GM18858 (cell line): ENCODE measurements around the gene DIP2A.
"Not testable (repeated sequence)": the region's sequence is repeated elsewhere in the genome, so short reads cannot be mapped to it uniquely, and the experiment has no call there.

ENCODE experiments used
- ATAC-seq: cut with Tn5 transposase; IDR thresholded peaks from one replicate; pipeline ENCODE4 v1.9.1; 2021; ENCODE audit not compliant: unreplicated experiment

The DIP2A gene

DNA sequence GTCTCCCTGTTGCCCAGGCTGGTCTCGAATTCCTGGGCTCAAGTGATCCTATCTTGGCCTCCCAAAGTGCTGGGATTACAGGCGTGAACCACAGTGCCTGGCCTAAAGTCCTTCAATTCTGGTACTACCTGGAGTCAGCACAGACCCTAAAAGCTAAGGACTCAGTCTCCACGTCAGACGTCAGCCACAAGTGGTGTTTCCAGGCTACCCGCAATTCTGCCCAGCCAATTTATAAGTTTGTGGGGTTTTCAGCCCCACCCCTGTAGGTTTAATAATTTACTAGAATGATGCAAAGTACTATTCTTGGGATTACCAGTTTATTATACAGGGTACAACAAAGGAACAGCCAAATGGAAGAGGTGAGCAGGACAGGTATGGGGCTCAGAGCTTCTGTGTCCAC lies 10.6 kb upstream of the DIP2A start:
- ATAC-seq = no peak

DNA sequence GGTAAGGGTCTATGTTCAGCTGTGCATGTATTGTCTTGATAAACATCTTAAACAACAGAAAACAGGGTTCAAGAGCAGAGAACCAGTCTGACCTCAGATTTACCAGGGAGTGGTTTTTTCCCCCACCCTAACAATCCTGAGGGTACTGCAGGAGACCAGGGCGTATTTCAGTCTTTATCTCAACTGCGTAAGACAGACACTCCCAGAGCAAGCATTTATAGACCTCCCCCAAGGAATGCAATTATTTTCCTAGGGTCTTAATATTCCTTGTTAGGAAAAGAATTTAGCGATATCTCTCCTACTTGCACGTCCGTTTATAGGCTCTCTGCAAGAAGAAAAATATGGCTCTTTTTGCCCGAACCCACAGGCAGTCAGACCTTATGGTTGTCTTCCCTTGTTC lies 9.8 kb upstream of the DIP2A start:
- not testable (repeated sequence) for ATAC-seq

DNA sequence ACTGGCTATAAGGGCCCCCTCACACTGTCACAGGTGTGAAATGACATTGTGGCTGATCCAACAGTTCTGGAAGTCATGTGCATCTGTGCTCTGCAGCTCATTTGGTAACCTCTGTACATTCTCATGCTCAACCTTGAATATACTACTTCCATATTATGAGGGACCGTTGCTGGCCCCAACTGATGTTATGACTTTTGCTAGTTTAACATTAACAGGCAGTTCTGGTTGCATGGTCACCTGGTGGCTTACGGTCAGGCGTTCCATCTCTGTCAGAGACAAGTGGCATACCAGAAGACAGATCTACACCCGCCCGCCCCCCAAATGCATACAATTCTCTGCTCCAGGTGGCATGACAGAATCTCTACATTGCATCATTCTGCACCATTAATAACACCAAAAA lies 6.0 kb upstream of the DIP2A start:
- no peak for ATAC-seq

DNA sequence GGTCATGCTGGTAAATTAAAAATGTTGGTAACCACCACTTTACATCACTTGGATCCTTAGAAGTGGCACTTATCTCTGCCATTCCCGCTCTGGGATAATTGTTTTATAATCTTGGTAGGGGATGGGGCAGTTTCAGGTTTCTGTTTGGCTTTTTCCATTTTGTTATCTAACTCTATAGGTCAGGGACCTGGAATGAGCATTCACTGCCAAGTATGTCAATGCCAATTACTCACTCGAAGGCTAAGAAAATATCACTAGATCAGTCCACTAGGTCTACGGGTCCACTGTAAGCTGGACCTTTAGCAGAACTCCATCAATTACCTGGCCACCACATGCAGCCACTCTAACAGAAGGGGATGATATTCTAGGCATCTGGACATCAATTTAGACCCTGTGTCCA lies 4.5 kb upstream of the DIP2A start:
- no peak for ATAC-seq

DNA sequence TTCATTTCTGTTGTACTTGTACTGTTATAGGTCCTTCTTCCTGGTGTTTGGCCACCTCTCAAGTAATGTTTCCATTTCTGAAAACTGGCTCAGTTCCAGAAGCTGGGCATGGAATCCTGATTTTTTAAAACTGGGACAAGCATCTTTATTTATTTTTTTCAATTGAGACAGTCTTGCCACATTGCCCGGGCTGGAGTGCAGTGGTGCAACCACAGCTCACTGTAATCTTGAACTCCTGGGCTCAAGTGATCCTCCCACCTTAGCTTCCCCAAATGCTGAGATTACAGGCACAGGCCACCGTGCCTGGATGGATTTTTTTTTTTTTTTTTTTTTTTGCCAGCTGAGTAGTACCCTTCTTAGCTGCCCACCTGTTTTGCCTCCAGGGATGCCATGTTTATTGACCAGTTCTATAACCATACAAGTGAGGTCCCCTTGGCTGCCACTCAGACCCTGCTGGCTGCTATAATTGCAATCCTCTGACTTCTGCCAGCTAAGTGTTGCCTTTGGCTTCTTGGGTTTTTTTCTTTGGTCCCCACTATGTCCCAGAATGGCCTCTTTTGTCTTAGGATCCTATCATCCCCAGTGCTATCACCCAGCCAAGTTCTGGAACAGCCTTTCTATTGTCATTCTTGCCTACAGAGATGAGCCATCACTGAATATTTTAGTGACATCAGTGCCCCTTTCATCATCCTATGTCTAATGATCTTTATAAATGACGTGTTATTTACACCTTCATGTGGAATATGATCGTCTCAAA lies 3.9 kb upstream of the DIP2A start:
- ATAC-seq = no peak

DNA sequence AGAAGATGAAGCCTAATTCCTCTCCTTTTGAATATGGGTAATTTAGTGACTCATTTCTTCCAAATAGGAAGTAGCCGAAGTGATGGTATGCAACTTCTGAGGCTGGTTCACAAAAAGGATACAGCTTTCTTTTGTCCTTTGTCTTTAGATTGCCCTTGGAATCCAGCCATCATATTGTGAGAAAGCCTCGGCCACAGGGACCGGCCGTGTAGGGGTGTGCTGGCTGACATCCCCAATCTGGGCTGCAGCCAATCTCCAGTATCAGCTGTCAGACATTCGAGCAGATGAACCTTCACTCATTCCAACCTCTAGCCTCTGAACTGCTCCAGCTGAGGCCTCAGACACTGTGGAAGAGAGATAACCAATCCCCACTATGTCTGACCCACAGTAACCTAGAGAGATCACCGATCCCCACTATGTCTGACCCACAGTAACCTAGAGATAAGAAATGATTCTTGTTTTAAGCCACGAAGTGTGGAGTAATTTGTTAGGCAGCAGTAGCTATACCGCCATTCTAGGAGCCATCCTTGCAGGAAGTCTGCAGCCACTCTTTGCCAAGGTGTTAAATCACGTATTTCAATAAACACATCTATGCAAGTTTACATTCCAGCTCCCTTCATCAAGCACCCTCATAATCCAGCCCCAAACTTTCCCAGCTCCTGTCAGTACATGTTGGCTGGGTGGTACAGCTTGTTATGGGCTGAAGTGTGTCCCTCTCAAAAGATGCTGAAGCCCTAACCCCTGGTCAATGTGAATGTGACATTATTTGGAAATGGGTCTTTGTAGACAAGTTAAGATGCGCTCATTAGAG lies 2.9 kb upstream of the DIP2A start:
- ATAC-seq = no peak

DNA sequence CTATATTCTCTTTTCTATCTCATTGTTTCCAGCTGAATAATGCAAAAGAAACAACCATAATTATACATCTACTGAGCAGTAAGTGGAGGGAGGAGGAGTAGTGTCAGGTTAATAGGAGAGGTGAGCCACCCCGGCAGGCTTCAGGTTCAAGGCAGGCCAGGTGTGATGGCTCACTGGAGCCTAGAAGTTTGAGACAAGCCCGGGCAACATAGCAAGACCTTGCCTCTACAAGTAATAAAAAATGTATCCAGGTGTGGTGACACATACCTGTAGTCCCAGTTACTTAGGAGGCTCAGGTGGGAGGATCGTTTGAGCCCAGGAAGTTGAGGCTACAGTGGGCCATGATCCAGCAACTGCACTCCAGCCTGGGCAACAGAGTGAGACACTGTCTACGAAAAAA lies 1.9 kb upstream of the DIP2A start:
- no peak for ATAC-seq

DNA sequence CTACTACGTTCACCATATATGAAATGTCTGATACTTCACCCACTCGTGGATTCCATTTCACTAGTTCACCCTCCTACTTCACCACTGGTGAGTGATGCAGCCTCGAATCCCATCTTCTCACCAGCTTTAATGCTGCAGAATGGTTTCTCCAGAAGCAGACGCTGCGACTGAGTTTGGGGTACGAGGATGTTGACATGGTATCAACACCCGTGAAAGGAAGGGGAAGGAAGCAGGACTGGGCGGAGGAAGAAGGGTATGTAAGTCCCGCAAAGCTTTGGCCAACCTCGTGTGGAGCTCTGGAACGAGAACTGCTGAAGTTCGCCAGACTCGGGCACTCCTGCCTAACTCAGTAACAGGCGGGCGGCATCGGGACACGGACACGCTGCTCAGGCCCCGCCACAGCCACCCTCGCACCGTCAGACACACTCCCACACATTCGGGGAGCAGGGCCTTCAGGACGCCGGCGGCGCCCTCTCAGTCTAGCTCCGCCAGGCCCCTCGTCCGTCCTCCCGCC lies 833 bp upstream of the DIP2A start:
- no peak for ATAC-seq

DNA sequence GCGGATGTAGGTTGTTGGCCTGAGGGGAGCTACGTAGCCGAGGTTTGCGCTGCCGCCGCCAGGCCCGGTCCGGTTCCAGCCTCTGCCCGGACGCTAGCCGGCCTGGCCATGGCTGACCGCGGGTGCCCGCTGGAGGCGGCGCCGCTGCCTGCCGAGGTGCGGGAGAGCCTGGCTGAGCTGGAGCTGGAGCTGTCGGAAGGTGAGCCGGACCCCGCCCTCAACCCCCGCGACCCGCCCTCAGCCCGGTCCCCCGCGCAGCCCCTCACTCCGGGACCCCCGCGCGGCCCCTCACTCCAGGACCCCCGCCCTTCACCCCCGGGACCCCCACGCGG lies 299 bp downstream of the DIP2A start:
- no peak for ATAC-seq

DNA sequence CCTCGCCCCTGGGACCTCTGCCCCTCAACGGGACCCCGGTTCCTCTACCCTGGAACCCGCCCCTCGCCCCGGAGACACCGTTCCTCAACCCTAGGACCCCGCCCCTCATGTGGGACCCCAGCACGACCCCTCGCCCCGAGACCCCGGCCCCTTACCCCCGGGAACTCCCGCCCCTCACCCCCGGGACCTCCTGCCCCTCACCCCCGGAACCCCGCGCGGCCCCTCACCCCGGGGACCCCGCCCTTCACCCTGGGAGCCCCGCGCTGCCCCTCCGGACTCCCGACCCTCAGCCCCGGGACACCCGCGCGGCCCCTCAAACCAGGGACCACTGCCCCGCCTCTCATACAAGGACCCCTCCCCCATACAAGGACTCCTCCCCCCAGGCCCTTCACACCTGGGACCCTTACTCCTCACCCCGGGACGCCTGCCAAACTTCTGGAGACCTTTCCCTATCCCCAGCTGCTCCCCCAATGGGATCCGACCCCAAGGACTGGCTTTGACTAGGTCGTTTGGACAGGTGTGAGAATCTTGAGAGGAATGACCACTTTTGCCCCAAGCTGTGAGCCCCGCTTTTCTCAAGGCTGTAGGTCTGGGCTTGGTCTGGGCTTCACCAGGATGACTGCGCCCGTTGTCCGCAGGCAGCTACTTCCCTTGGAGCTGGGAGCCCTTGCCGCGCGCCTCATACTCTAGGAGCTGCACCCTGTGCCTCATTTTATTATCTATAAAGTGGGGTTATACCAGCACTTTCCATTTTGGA lies 843 bp downstream of the DIP2A start:
- ATAC-seq = no peak

DNA sequence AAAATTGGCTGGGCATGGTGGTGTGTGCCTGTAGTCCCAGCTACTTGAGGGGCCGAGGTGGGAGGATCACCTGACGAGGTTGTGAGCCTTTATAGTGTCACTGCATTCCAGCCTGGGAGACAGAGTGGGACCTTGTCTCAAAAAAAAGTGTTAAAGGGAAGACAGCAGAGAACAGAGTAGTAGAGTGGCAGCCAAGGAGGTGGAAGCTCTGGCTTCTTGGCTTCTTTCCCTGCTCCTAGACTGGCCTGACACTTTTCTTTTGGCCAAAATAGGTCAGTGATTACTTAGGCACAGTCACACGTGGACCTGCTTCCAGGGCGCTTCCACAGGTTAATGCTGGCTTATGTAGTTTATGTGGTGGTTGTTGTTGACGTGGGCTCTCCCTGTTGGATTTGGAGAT lies 3.2 kb downstream of the DIP2A start:
- ATAC-seq = no peak

DNA sequence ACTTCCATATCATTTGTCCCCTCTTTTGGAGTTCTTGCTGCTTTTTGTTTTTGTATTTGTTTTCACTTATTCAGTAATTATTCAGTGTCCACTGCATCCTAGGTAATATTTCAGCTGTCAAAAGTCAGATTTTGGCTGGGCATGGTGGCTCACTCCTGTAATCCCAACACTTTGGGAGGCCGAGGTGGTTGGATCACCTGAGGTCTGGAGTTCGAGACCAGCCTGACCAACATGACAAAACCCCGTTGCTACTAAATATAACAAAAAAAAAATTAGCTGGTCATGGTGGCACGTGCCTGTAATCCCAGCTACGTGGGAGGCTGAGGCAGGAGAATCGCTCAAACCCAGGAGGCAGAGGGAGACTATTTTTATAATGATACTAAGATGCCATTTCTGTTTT lies 6.5 kb downstream of the DIP2A start:
- ATAC-seq = not testable (repeated sequence)

DNA sequence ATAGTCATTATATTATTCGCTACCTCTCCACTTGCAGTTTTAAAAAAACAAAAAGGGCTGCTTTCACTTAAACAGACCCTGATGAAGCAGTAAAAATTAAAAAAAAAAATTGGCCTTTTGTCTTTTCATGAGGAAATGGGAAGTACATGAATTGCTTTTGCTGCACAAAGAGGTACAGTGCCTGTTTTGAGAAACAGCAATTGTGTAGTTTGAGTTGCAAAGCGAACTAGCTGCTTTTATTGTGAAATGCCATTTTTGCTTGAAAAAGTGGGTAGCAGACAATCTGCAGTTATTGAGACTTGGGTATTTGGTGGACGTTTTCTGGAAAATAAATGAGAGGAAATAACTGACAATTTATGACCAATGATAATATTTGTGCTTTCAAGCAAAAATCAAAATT lies 7.0 kb downstream of the DIP2A start:
- ATAC-seq = no peak

DNA sequence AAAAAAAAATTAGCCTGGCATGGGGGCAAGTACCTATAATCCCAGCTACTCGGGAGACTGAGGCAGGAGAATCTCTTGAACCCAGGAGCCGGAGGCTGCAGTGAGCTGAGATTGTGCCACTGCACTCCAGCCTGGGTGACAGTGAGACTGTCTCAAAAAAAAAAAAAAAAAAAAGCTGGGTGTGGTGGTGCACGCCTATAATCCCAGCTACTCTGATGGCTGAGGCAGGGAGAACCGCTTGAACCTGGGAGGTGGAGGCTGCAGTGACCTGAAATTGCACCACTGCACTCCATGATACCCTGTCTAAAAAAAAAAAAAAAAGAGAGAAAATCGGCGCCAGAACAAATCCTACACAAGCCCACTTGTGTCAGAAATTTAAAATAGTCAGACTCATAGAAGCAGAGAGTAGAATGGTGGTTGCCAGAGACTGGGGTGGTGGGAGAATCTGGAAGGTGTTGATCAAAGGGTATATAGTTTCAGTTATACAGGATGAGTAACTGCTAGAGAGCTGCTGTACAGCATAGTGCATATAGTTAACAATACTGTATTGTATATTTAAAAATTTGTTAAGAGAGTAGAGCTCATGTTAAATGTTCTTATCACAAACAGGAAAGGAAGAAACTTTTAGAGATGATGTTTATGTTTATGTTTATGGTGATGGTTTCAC lies 9.6 kb downstream of the DIP2A start:
- ATAC-seq = no peak

DNA sequence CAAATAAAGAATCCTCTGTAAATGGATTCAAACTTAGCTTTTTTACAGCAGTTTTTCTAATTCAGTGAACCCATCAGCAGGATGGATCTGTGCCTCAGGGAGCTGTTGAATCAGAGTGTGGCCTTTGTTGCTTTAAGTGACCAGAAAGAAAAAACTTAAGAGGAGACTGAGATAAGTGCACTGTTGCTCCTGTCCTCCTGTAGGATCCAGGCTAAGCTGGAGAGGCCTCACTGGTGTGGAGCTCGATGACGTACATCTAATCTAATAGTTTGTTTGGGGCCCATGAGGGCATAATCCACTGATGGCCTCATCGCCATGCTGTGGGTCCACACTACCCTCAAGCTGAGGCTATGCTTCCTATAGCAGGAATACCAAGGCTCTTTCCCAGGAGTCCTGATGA lies 10.6 kb downstream of the DIP2A start:
- no peak for ATAC-seq

DNA sequence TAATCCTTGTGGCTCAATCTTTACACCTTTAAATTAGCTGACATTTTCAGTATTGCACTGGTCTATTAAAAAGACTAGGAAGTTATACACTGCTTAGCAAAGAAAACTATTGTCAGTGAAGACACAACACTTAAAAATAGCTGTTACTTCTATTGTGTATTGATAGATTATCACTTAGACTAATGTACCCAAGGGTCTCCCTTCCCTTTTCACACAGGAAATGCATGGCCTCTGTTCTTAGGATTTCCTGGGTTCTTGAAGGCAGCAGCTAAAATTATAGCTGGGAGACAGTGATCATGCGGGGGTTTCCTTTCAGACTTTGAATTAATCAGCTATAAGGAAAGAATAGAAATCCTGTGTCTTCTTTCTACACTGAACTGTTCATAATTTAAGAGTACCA lies 12.8 kb downstream of the DIP2A start:
- no peak for ATAC-seq

DNA sequence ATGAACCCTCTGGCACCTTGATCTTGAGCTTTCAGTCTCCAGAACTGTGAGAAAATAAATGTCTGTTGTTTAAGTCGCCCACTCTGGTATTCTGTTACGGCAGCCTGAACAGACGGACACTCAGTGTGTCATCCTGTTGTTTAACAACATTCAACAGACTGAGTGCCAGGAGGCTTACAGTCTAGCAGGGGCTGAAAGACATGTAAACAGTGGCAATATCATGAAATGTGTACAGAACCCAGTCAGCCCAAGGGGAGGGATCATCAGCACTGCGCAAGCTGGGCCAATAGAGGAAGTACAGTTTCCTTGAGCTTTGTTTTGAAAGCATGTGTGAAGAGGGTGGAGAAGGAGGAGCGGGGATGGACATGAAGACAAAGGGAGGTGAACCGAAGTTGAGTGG lies 13.6 kb downstream of the DIP2A start:
- ATAC-seq = no peak

DNA sequence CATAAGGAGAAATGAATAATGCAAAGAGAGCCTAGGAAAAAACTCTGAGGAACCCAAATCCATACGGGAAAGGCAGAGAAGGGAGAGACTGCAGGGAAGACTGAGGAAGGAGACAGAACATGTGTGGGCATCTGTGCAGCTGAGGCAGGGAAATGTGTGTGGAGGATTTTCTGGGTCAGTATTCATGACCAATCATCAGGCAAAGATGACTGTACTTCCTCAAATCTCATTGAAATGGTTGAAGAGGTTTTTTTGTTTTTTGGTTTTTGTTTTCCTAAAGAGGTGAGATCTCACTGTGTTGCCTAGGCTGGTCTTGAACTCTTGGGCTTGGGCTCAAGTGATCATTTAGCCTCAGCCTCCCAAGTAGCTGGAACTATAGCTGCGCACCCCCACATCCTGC lies 15.7 kb downstream of the DIP2A start:
- no peak for ATAC-seq

DNA sequence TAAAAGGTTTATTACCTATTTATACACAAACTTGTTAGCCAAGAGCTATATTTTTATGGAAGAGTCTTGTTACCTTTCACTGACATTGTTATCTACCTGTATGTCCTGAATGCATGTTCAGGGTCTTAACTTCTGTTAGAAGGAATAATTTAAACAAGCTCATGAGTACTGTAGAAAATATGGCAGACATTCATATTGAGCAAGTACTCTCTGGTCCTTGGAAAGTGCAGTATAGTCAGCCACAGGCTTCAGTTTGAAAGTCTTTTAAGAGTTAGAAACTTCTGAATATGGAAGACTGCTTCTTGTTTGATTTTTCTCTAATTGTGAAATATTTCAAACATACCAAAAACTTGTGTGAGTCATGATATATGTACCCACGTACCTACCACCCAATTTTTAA lies 16.6 kb downstream of the DIP2A start:
- ATAC-seq = no peak

DNA sequence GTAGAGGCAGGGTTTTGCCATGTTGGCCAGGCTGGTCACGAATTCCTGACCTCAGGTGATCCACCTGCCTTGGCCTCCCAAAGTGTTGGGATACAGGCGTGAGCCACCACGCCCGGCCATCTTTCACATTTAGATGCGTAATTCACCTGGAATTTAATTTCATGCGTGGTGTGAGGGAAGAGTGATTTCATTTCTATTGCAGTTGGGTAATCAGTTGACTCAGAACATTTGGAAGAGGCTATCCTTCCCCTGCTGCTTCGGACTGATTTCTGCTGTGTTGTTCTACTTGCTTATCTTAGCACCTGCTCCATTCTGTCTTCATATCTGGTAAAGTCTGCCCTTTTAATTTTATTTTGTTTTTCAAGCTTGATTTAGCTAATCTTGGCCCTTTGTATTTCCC lies 19.1 kb downstream of the DIP2A start:
- no peak for ATAC-seq

DNA sequence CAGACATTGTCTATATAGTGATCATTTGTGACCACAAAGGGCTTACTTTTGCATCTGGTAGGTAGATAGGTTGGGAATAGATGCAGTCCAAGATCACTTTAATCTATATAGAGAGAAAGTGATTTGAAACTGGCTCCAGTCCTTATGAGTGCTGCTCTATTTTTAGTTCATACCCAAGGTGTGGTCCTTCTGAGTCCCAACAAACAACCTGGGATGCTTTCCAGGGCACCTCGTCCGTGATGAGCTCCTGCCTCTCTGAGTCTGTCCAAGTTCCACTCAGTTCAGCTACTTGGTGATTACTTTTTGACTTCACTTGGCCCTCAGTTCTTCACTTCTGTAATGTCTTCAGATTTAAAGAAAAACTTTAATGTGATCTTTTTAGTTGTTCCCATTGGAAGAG lies 20.2 kb downstream of the DIP2A start:
- no peak for ATAC-seq
